DMS53 treated with DMSO at 0.1 percent for 48 hours (cell line): ENCODE results near the gene ZCCHC17.
A peak's percentile ranks its signal among the peaks of the same experiment; 100 is the strongest.
"Not testable (repeated sequence)": the region's sequence is repeated elsewhere in the genome, so short reads cannot be mapped to it uniquely, and the experiment has no call there.

ENCODE experiments used
- DNase-seq: peaks from one replicate; lab custom pipeline; 2025; ENCODE audit not compliant: unreplicated experiment; lab: John Stamatoyannopoulos, UW

ZCCHC17 gene

GRCh38 chr1:31296486-31297276, at the start of gene ZCCHC17, which contains the start of gene SNRNP40:
ZCCHC17 (plus strand) TSS chr1:31297032; CDS start chr1:31310099, 13,067 bp downstream.
SNRNP40 (minus strand) TSS chr1:31296788; CDS start chr1:31296751, 37 bp downstream.
- DNase-seq, result peak; percentile 98

- DNase-seq, result no peak
Observed at GRCh38 chr1:31248276-31248675, 48.6 kb upstream of the ZCCHC17 start.

- no peak for DNase-seq
Observed at GRCh38 chr1:31249854-31250253, 47.0 kb upstream of the ZCCHC17 start.

GRCh38 chr1:31257213-31257612, 39.6 kb upstream of the ZCCHC17 start:
- no peak for DNase-seq

GRCh38 chr1:31258581-31258980, 38.3 kb upstream of the ZCCHC17 start:
- DNase-seq, result no peak

GRCh38 chr1:31259746-31260145, 37.1 kb upstream of the ZCCHC17 start:
- DNase-seq, result no peak

GRCh38 chr1:31261916-31262315, 34.9 kb upstream of the ZCCHC17 start:
- DNase-seq, result no peak

GRCh38 chr1:31262393-31262792, 34.4 kb upstream of the ZCCHC17 start:
- DNase-seq, result not testable (repeated sequence)

GRCh38 chr1:31263408-31263807, 33.4 kb upstream of the ZCCHC17 start:
- no peak for DNase-seq

GRCh38 chr1:31264790-31265386, 31.9 kb upstream of the ZCCHC17 start:
- no peak for DNase-seq

GRCh38 chr1:31266547-31266946, 30.3 kb upstream of the ZCCHC17 start:
- no peak for DNase-seq

GRCh38 chr1:31272369-31272768, 24.5 kb upstream of the ZCCHC17 start:
- no peak for DNase-seq

GRCh38 chr1:31273619-31274018, 23.2 kb upstream of the ZCCHC17 start:
- no peak for DNase-seq

- not testable (repeated sequence) for DNase-seq
Observed at GRCh38 chr1:31282426-31282825, 14.4 kb upstream of the ZCCHC17 start.

GRCh38 chr1:31287791-31288190, 9.0 kb upstream of the ZCCHC17 start:
- not testable (repeated sequence) for DNase-seq

- DNase-seq, result no peak
Observed at GRCh38 chr1:31289021-31289420, 7.8 kb upstream of the ZCCHC17 start.

- DNase-seq, result no peak
Observed at GRCh38 chr1:31295874-31296485, 852 bp upstream of the ZCCHC17 start.

- DNase-seq, result no peak
Observed at GRCh38 chr1:31297277-31298247, 730 bp downstream of the ZCCHC17 start.

- no peak for DNase-seq
Observed at GRCh38 chr1:31299365-31299764, 2.5 kb downstream of the ZCCHC17 start.

- DNase-seq, result no peak
Observed at GRCh38 chr1:31300193-31300592, 3.4 kb downstream of the ZCCHC17 start.
